ENCODE measurements around the gene NOX4. TPM values are rescaled to one million over a fixed set of nuclear protein-coding genes. Genes with fewer than 3 reads are reported as not detected.

NOX4 gene
- total and polyA plus RNA-seq, 10 of the 15 experiments (the other 5 are each of a cell fraction or from before 2014, with no cell fraction given): not detected

DNA sequence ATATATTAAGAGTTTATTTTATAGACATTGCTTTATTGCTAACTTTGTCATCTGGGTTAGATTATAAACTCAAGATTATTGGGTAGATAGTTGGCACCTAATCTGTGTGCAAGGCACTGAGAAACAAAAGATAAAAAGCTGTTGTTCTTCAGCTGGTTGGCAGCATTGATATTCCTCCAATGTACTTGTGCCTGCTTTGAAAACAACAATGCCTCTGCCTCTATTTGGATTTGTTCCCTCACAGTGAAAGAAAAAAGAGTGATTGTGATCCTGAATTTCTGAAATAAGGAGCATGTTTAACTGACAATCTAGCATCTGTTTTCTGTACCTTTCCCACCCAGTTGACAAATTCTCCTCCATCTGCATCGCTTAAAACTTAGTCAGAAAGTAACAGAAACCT lies 215.2 kb downstream of the NOX4 start:
- ChIA-PET RAD21 (ENCODE audit: unreplicated experiment) (no interaction called here), POLR2A (no interaction called here), SMC1A (ENCODE audit: uncharacterized antibody, unreplicated experiment) (no interaction called here), CTCF (no interaction called here)
- H2AFZ ChIP-seq (ENCODE audit: control insufficient read depth, low read depth, low read length): no peak overlapping the region
- BruUV-seq (replicated peaks): no TSS peak
- DNase-seq (ENCODE audit: low read depth, low spot score) (no peak), FAIRE-seq (no peak), ATAC-seq (no peak)
- no peak overlapping the region for H3K4me3 ChIP-seq
- H3K79me2 ChIP-seq (ENCODE audit: control insufficient read depth, insufficient read depth, low read length): no peaks in the 10 kb centered on the region
- H3K4me2 ChIP-seq (ENCODE audit: control insufficient read depth, insufficient read depth): no peak overlapping the region
- 0% methylated on average over 1 of the region's 1 CpG for WGBS (ENCODE audit: insufficient coverage, insufficient replicate concordance, low lambda C conversion rate, missing lambda C conversion rate)
- no peaks in the 10 kb centered on the region for H4K20me1 ChIP-seq (ENCODE audit: control insufficient read depth, insufficient read depth)
- H3K36me3 ChIP-seq (ENCODE audit: control insufficient read depth in 2 of 2, insufficient read depth in 2 of 2, low read length in 1 of 2): no peaks in the 10 kb centered on the region
- no peaks in the 10 kb centered on the region for H3K9me3 ChIP-seq (replicated peaks; ENCODE audit: control insufficient read depth, insufficient read depth, low read length)
- H3K4me1 ChIP-seq (ENCODE audit: control insufficient read depth, insufficient read depth, low read length): no peaks in the 10 kb centered on the region
- in situ Hi-C loops (cut with MboI) (no loop called here), intact Hi-C loops (cut with micrococcal nuclease; ENCODE audit: unreplicated experiment) (no loop called here)
- no peaks in the 10 kb centered on the region for H3K27me3 ChIP-seq (replicated peaks in 1 of 2; ENCODE audit: control insufficient read depth in 2 of 2, insufficient read depth in 2 of 2, low read length in 1 of 2)
- TF ChIP-seq, protein P1, sequence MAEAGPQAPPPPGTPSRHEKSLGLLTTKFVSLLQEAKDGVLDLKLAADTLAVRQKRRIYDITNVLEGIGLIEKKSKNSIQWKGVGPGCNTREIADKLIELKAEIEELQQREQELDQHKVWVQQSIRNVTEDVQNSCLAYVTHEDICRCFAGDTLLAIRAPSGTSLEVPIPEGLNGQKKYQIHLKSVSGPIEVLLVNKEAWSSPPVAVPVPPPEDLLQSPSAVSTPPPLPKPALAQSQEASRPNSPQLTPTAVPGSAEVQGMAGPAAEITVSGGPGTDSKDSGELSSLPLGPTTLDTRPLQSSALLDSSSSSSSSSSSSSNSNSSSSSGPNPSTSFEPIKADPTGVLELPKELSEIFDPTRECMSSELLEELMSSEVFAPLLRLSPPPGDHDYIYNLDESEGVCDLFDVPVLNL (IDR thresholded peaks at IDR 0.05; ENCODE audit: low read depth, low read length): no peak
- TF ChIP-seq POLR2AphosphoS2 (IDR thresholded peaks at IDR 0.05; ENCODE audit: low read depth, low read length): no peak
- TF ChIP-seq, protein P2, sequence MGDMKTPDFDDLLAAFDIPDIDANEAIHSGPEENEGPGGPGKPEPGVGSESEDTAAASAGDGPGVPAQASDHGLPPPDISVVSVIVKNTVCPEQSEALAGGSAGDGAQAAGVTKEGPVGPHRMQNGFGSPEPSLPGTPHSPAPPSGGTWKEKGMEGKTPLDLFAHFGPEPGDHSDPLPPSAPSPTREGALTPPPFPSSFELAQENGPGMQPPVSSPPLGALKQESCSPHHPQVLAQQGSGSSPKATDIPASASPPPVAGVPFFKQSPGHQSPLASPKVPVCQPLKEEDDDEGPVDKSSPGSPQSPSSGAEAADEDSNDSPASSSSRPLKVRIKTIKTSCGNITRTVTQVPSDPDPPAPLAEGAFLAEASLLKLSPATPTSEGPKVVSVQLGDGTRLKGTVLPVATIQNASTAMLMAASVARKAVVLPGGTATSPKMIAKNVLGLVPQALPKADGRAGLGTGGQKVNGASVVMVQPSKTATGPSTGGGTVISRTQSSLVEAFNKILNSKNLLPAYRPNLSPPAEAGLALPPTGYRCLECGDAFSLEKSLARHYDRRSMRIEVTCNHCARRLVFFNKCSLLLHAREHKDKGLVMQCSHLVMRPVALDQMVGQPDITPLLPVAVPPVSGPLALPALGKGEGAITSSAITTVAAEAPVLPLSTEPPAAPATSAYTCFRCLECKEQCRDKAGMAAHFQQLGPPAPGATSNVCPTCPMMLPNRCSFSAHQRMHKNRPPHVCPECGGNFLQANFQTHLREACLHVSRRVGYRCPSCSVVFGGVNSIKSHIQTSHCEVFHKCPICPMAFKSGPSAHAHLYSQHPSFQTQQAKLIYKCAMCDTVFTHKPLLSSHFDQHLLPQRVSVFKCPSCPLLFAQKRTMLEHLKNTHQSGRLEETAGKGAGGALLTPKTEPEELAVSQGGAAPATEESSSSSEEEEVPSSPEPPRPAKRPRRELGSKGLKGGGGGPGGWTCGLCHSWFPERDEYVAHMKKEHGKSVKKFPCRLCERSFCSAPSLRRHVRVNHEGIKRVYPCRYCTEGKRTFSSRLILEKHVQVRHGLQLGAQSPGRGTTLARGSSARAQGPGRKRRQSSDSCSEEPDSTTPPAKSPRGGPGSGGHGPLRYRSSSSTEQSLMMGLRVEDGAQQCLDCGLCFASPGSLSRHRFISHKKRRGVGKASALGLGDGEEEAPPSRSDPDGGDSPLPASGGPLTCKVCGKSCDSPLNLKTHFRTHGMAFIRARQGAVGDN (IDR thresholded peaks at IDR 0.05): no peak
- TF ChIP-seq NFYA (IDR thresholded peaks at IDR 0.05; ENCODE audit: borderline replicate concordance, low read depth, low read length): no peak
- no peak for TF ChIP-seq TCF7 (IDR thresholded peaks at IDR 0.05; ENCODE audit: borderline replicate concordance)
- TF ChIP-seq ZNF622 (IDR thresholded peaks at IDR 0.05): no peak
- no peak for TF ChIP-seq WRNIP1 (IDR thresholded peaks at IDR 0.05; ENCODE audit: borderline replicate concordance, low read depth, low read length)
- TF ChIP-seq HCFC1 (IDR thresholded peaks at IDR 0.05; ENCODE audit: low read length): no peak
- no peak for TF ChIP-seq YBX1 (IDR thresholded peaks at IDR 0.05)
- no peak overlapping the region for H3K9ac ChIP-seq (ENCODE audit: control insufficient read depth, insufficient read depth, low read length)
- H3K27ac ChIP-seq (ENCODE audit: control insufficient read depth, insufficient read depth): no peak overlapping the region

Other genes starting within 250 kb of the NOX4 start
- not detected in 2 replicates for gene TRIM77, start 218.9 kb upstream of the NOX4 start, total RNA-seq (2014; rRNA removed)
- gene TRIM77, start 218.9 kb upstream of the NOX4 start, total RNA-seq (2014; rRNA removed; fragmentation: Illumina TruSeq; extraction: Trizol): not detected in 2 replicates
- not detected in 2 replicates for gene TRIM77, start 218.9 kb upstream of the NOX4 start, total RNA-seq (2021)
- gene TRIM77, start 218.9 kb upstream of the NOX4 start, polyA plus RNA-seq (2011; rRNA removed): not detected in 2 replicates
- not detected in 2 replicates for gene TRIM77, start 218.9 kb upstream of the NOX4 start, polyA plus RNA-seq (2014; fragmentation: Illumina TruSeq; extraction: Trizol)
- not detected for gene TRIM77, start 218.9 kb upstream of the NOX4 start, polyA plus RNA-seq (2014; fragmentation: Nextera tagmentation; extraction: Ambion mirVana)
- gene TRIM77, start 218.9 kb upstream of the NOX4 start, polyA plus RNA-seq (2014; rRNA removed): not detected in 2 replicates
- gene TRIM77, start 218.9 kb upstream of the NOX4 start, polyA plus RNA-seq (2016; fragmentation: Nextera tagmentation; extraction: Ambion mirVana): not detected

Measured in GM12878 (cell line).